ENCODE data around the gene ZNF416.

Gene ZNF416

GRCh38 chr19:57578487-57579205 is at the start of gene ZNF416:
ZNF416 (minus strand) TSS chr19:57578911; CDS start chr19:57578704, 207 bp downstream.
- Histone ChIP-seq H3K9ac (ENCODE audit: low read depth, low read length) (peak within 1 kb of the TSS; percentile 66), H3K9me3 (ENCODE audit: control insufficient read depth, insufficient read depth, low read length) (no peaks in the 10 kb centered on the region), H3K4me3 (ENCODE audit: low read depth, low read length) (peak within 1 kb of the TSS; percentile 91), H3K4me1 (ENCODE audit: control insufficient read depth, insufficient read depth, low read length) (peaks cover 3% of the 10 kb centered on the region), H3K36me3 (ENCODE audit: control insufficient read depth, insufficient read depth, low read length) (peaks cover 29% of the 10 kb centered on the region), H3K27me3 (ENCODE audit: control insufficient read depth, insufficient read depth, low read length) (peaks cover 6% of the 10 kb centered on the region)

- Histone ChIP-seq H3K9me3 (ENCODE audit: control insufficient read depth, insufficient read depth, low read length) (peaks cover 48% of the 10 kb centered on the region), H3K27me3 (ENCODE audit: control insufficient read depth, insufficient read depth, low read length) (no peaks in the 10 kb centered on the region), H3K36me3 (ENCODE audit: control insufficient read depth, insufficient read depth, low read length) (peaks cover 48% of the 10 kb centered on the region)
Observed at GRCh38 chr19:57623091-57623490, 44.4 kb upstream of the ZNF416 start.

GRCh38 chr19:57620673-57621348 is 42.1 kb upstream of the ZNF416 start:
- Histone ChIP-seq H3K36me3 (ENCODE audit: control insufficient read depth, insufficient read depth, low read length) (peaks cover 70% of the 10 kb centered on the region), H3K4me3 (ENCODE audit: low read depth, low read length) (no peak overlapping the region), H3K9ac (ENCODE audit: low read depth, low read length) (no peak overlapping the region), H3K27me3 (ENCODE audit: control insufficient read depth, insufficient read depth, low read length) (no peaks in the 10 kb centered on the region), H3K4me1 (ENCODE audit: control insufficient read depth, insufficient read depth, low read length) (no peaks in the 10 kb centered on the region), H3K9me3 (ENCODE audit: control insufficient read depth, insufficient read depth, low read length) (peaks cover 70% of the 10 kb centered on the region)

More at GRCh38 chr19:57623091-57623490, 44.4 kb upstream of the ZNF416 start:
- Histone ChIP-seq H3K4me3 (ENCODE audit: low read depth, low read length) (no peak overlapping the region), H3K4me1 (ENCODE audit: control insufficient read depth, insufficient read depth, low read length) (no peaks in the 10 kb centered on the region), H3K9ac (ENCODE audit: low read depth, low read length) (no peak overlapping the region)

GRCh38 chr19:57615346-57615745 is 36.6 kb upstream of the ZNF416 start:
- Histone ChIP-seq H3K9me3 (ENCODE audit: control insufficient read depth, insufficient read depth, low read length) (peaks cover 52% of the 10 kb centered on the region), H3K36me3 (ENCODE audit: control insufficient read depth, insufficient read depth, low read length) (peaks cover 52% of the 10 kb centered on the region), H3K4me3 (ENCODE audit: low read depth, low read length) (peak overlapping the region; percentile 94), H3K4me1 (ENCODE audit: control insufficient read depth, insufficient read depth, low read length) (no peaks in the 10 kb centered on the region), H3K27me3 (ENCODE audit: control insufficient read depth, insufficient read depth, low read length) (no peaks in the 10 kb centered on the region), H3K9ac (ENCODE audit: low read depth, low read length) (no peak overlapping the region)

- H3K27me3 ChIP-seq (ENCODE audit: control insufficient read depth, insufficient read depth, low read length) = no peaks in the 10 kb centered on the region
- peaks cover 40% of the 10 kb centered on the region for H3K36me3 ChIP-seq (ENCODE audit: control insufficient read depth, insufficient read depth, low read length)
- H3K4me3 ChIP-seq (ENCODE audit: low read depth, low read length) = peak within 1 kb of the TSS; percentile 94
- H3K9me3 ChIP-seq (ENCODE audit: control insufficient read depth, insufficient read depth, low read length) = peaks cover 40% of the 10 kb centered on the region
- no peaks in the 10 kb centered on the region for H3K4me1 ChIP-seq (ENCODE audit: control insufficient read depth, insufficient read depth, low read length)
- peak within 1 kb of the TSS; percentile 80 for H3K9ac ChIP-seq (ENCODE audit: low read depth, low read length)
Observed at GRCh38 chr19:57613941-57614743, 35.4 kb upstream of the ZNF416 start, which contains the start of gene ZNF134. ZNF134 (plus strand) TSS chr19:57614242; CDS start chr19:57619469, 5,227 bp downstream.

- Histone ChIP-seq H3K36me3 (ENCODE audit: control insufficient read depth, insufficient read depth, low read length) (peaks cover 17% of the 10 kb centered on the region), H3K27me3 (ENCODE audit: control insufficient read depth, insufficient read depth, low read length) (no peaks in the 10 kb centered on the region), H3K4me3 (ENCODE audit: low read depth, low read length) (no peak overlapping the region), H3K9ac (ENCODE audit: low read depth, low read length) (no peak overlapping the region), H3K4me1 (ENCODE audit: control insufficient read depth, insufficient read depth, low read length) (no peaks in the 10 kb centered on the region), H3K9me3 (ENCODE audit: control insufficient read depth, insufficient read depth, low read length) (peaks cover 11% of the 10 kb centered on the region)
Observed at GRCh38 chr19:57611113-57611512, 32.4 kb upstream of the ZNF416 start.

GRCh38 chr19:57606931-57607330 is 28.2 kb upstream of the ZNF416 start:
- Histone ChIP-seq H3K9me3 (ENCODE audit: control insufficient read depth, insufficient read depth, low read length) (no peaks in the 10 kb centered on the region), H3K9ac (ENCODE audit: low read depth, low read length) (no peak overlapping the region), H3K4me1 (ENCODE audit: control insufficient read depth, insufficient read depth, low read length) (no peaks in the 10 kb centered on the region), H3K36me3 (ENCODE audit: control insufficient read depth, insufficient read depth, low read length) (peaks cover 15% of the 10 kb centered on the region), H3K4me3 (ENCODE audit: low read depth, low read length) (no peak overlapping the region), H3K27me3 (ENCODE audit: control insufficient read depth, insufficient read depth, low read length) (no peaks in the 10 kb centered on the region)

- Histone ChIP-seq H3K27me3 (ENCODE audit: control insufficient read depth, insufficient read depth, low read length) (no peaks in the 10 kb centered on the region), H3K9ac (ENCODE audit: low read depth, low read length) (peak within 1 kb of the TSS; percentile 47), H3K36me3 (ENCODE audit: control insufficient read depth, insufficient read depth, low read length) (peaks cover 5% of the 10 kb centered on the region), H3K4me1 (ENCODE audit: control insufficient read depth, insufficient read depth, low read length) (no peaks in the 10 kb centered on the region), H3K4me3 (ENCODE audit: low read depth, low read length) (peak within 1 kb of the TSS; percentile 87), H3K9me3 (ENCODE audit: control insufficient read depth, insufficient read depth, low read length) (no peaks in the 10 kb centered on the region)
Observed at GRCh38 chr19:57599761-57600383, 21.2 kb upstream of the ZNF416 start, which contains the start of gene ZNF530. ZNF530 (plus strand) TSS chr19:57599885; CDS start chr19:57604346, 4,461 bp downstream.

GRCh38 chr19:57599377-57599760 is 20.7 kb upstream of the ZNF416 start:
- Histone ChIP-seq H3K4me3 (ENCODE audit: low read depth, low read length) (peak overlapping the region; percentile 87), H3K4me1 (ENCODE audit: control insufficient read depth, insufficient read depth, low read length) (no peaks in the 10 kb centered on the region), H3K9me3 (ENCODE audit: control insufficient read depth, insufficient read depth, low read length) (no peaks in the 10 kb centered on the region), H3K36me3 (ENCODE audit: control insufficient read depth, insufficient read depth, low read length) (peaks cover 1% of the 10 kb centered on the region), H3K9ac (ENCODE audit: low read depth, low read length) (no peak overlapping the region), H3K27me3 (ENCODE audit: control insufficient read depth, insufficient read depth, low read length) (no peaks in the 10 kb centered on the region)

GRCh38 chr19:57587529-57587928 is 8.8 kb upstream of the ZNF416 start:
- Histone ChIP-seq H3K4me3 (ENCODE audit: low read depth, low read length) (no peak overlapping the region), H3K4me1 (ENCODE audit: control insufficient read depth, insufficient read depth, low read length) (no peaks in the 10 kb centered on the region), H3K36me3 (ENCODE audit: control insufficient read depth, insufficient read depth, low read length) (peaks cover 44% of the 10 kb centered on the region), H3K27me3 (ENCODE audit: control insufficient read depth, insufficient read depth, low read length) (no peaks in the 10 kb centered on the region), H3K9ac (ENCODE audit: low read depth, low read length) (no peak overlapping the region), H3K9me3 (ENCODE audit: control insufficient read depth, insufficient read depth, low read length) (peaks cover 17% of the 10 kb centered on the region)

Measured in iPS-15b (cell line).